HEK293 (cell line): ENCODE results near the gene DNMT3B.

Source experiments
- CTCF ChIA-PET: fragments of 350-600 bp; formaldehyde crosslinking; extraction: SDS; loops from one replicate; lab custom pipeline; 2021; ENCODE audit warnings: antibody characterized with exemption; lab: Yijun Ruan, JAX
- POLR2A ChIA-PET: fragments of 300-600 bp; formaldehyde crosslinking; extraction: SDS; loops from one replicate; lab custom pipeline; 2020; ENCODE audit warnings: antibody characterized with exemption, inconsistent platforms; lab: Yijun Ruan, JAX
- H3K27ac ChIP-seq: fragments of 200-500 bp; sonication (Bioruptor generic); 2 replicates; pipeline ENCODE4 v1.5.1; 2014; ENCODE audit warnings: low read depth, low read length, control low read depth, inconsistent platforms; ENCODE audit errors: extremely low read depth
- H3K36me3 ChIP-seq, 2 experiments: fragments of 200-500 bp in 1 of 2; sonication (Bioruptor generic) in 1 of 2; 1 replicate in 1 of 2; 2 replicates in 1 of 2; pipeline ENCODE4 v1.5.1; 2014 to 2017; ENCODE audit warnings: inconsistent platforms in 2 of 2, low read length in 2 of 2; ENCODE audit not compliant: control insufficient read depth in 2 of 2, insufficient read depth in 1 of 2
- H3K4me1 ChIP-seq: fragments of 200-500 bp; sonication (Bioruptor generic); 2 replicates; pipeline ENCODE4 v1.5.1; 2014; ENCODE audit warnings: mild to moderate bottlenecking, low read length, inconsistent platforms; ENCODE audit not compliant: control insufficient read depth, insufficient read depth
- H3K4me3 ChIP-seq: 2 replicates; pipeline ENCODE4 v1.5.1; 2011; ENCODE audit warnings: low read depth, mild to moderate bottlenecking, control low read depth, low read length, moderate library complexity
- H3K9me3 ChIP-seq: fragments of 200-500 bp; sonication (Bioruptor generic); 2 replicates; pipeline ENCODE4 v1.5.1; 2014; ENCODE audit warnings: low read depth, low read length, inconsistent platforms; ENCODE audit not compliant: control insufficient read depth, insufficient read depth
- CTCF ChIP-seq: fragments of 450-650 bp; formaldehyde crosslinking; IDR thresholded peaks from 2 replicates; pipeline ENCODE4 v1.5.1; 2016; ENCODE audit warnings: missing biosample characterization, missing genetic modification characterization
- GLI2 ChIP-seq: fragments of 450-650 bp; formaldehyde crosslinking; IDR thresholded peaks from 2 replicates; pipeline ENCODE4; 2017; ENCODE audit warnings: missing biosample characterization, missing genetic modification characterization, low read depth, borderline replicate concordance
- GLIS1 ChIP-seq: fragments of 450-650 bp; formaldehyde crosslinking; IDR thresholded peaks from 2 replicates; pipeline ENCODE4 v1.5.1; 2016; ENCODE audit warnings: missing biosample characterization, missing genetic modification characterization
- HOXC10 ChIP-seq: sonication (generic); formaldehyde crosslinking; IDR thresholded peaks from 2 replicates; pipeline ENCODE4 v1.8.1; 2023; ENCODE audit warnings: mild to moderate bottlenecking, missing genetic modification reagents
- KLF7 ChIP-seq: fragments of 450-650 bp; formaldehyde crosslinking; IDR thresholded peaks from 2 replicates; pipeline ENCODE4 v1.5.1; 2016; ENCODE audit warnings: missing biosample characterization, missing genetic modification characterization, borderline replicate concordance
- SETDB1 ChIP-seq: IDR thresholded peaks from one replicate; pipeline ENCODE4 v1.6.1; 2017; ENCODE audit warnings: mild to moderate bottlenecking, low read length, moderate library complexity, mixed read lengths; ENCODE audit not compliant: insufficient read length
- ZFP41 ChIP-seq: fragments of 450-650 bp; formaldehyde crosslinking; IDR thresholded peaks from 2 replicates; pipeline ENCODE4 v1.5.1; 2016; ENCODE audit warnings: missing biosample characterization, missing genetic modification characterization, borderline replicate concordance
- ZIC2 ChIP-seq: fragments of 450-650 bp; formaldehyde crosslinking; IDR thresholded peaks from 2 replicates; pipeline ENCODE4 v1.5.1; 2016; ENCODE audit warnings: missing biosample characterization, missing genetic modification characterization
- ZNF146 ChIP-seq: fragments of 450-650 bp; formaldehyde crosslinking; IDR thresholded peaks from 2 replicates; pipeline ENCODE4 v1.5.1; 2016; ENCODE audit warnings: missing biosample characterization, missing genetic modification characterization
- ZNF24 ChIP-seq: fragments of 450-650 bp; formaldehyde crosslinking; IDR thresholded peaks from 2 replicates; pipeline ENCODE4 v1.5.1; 2016; ENCODE audit warnings: missing biosample characterization, missing genetic modification characterization
- ZNF26 ChIP-seq: fragments of 450-650 bp; formaldehyde crosslinking; IDR thresholded peaks from 2 replicates; pipeline ENCODE4 v1.5.1; 2016; ENCODE audit warnings: missing biosample characterization, missing genetic modification characterization
- ZNF292 ChIP-seq: fragments of 450-650 bp; formaldehyde crosslinking; IDR thresholded peaks from 2 replicates; pipeline ENCODE4 v1.5.1; 2016; ENCODE audit warnings: low read depth, missing biosample characterization, missing genetic modification characterization, borderline replicate concordance
- ZNF302 ChIP-seq: fragments of 450-650 bp; formaldehyde crosslinking; IDR thresholded peaks from 2 replicates; pipeline ENCODE4 v1.5.1; 2016; ENCODE audit warnings: missing biosample characterization, missing genetic modification characterization, low read depth
- ZNF398 ChIP-seq: fragments of 450-650 bp; formaldehyde crosslinking; IDR thresholded peaks from 2 replicates; pipeline ENCODE4 v1.5.1; 2017; ENCODE audit warnings: missing biosample characterization, missing genetic modification characterization
- ZNF426 ChIP-seq: fragments of 450-650 bp; formaldehyde crosslinking; IDR thresholded peaks from 2 replicates; pipeline ENCODE4 v1.5.1; 2017; ENCODE audit warnings: missing biosample characterization, missing genetic modification characterization, mild to moderate bottlenecking, inconsistent platforms, moderate library complexity
- ZNF561 ChIP-seq: fragments of 450-650 bp; IDR thresholded peaks from 2 replicates; pipeline ENCODE4 v1.5.1; 2018; ENCODE audit warnings: missing biosample characterization, missing genetic modification characterization, borderline replicate concordance
- ZNF677 ChIP-seq: fragments of 450-650 bp; IDR thresholded peaks from 2 replicates; pipeline ENCODE4 v1.5.0; 2018; ENCODE audit warnings: missing biosample characterization, mild to moderate bottlenecking, missing genetic modification characterization, moderate library complexity
- ZSCAN4 ChIP-seq: fragments of 450-650 bp; formaldehyde crosslinking; IDR thresholded peaks from 2 replicates; pipeline ENCODE4 v1.5.1; 2017; ENCODE audit warnings: missing biosample characterization, missing genetic modification characterization

DNMT3B gene

GRCh38 chr20:32805721-32806120 is 43.5 kb downstream of the DNMT3B start:
- Histone ChIP-seq H3K36me3 (peaks cover 0 to 91% of the 10 kb centered on the region in 2 experiments; a peak in 2 of 3 replicates), H3K27ac (no peak overlapping the region), H3K4me1 (no peaks in the 10 kb centered on the region), H3K9me3 (no peaks in the 10 kb centered on the region), H3K4me3 (no peak overlapping the region)
- CTCF ChIA-PET = interaction anchor here (1.7 kb wide), 1 partner anchor 27 kb away, joined by 5 read pairs; no protein-coding TSS in a partner anchor
- POLR2A ChIA-PET = no interaction called here
- TF ChIP-seq GLIS1 (no peak), CTCF (tag by site-specific recombination) (no peak), ZNF426 (tag by site-specific recombination) (no peak), HOXC10 (CRISPR knock-in tag) (no peak), ZFP41 (tag by site-specific recombination) (no peak), ZNF561 (tag by site-specific recombination) (no peak), ZNF302 (no peak), ZNF24 (tag by site-specific recombination) (no peak), ZNF398 (tag by site-specific recombination) (no peak)

- TF ChIP-seq KLF7 (tag by site-specific recombination) = no peak
- TF ChIP-seq GLI2 (tag by site-specific recombination) = no peak
- Histone ChIP-seq H3K36me3 (peaks cover 0 to 85% of the 10 kb centered on the region in 2 experiments; a peak in 2 of 3 replicates), H3K9me3 (no peaks in the 10 kb centered on the region), H3K4me1 (no peaks in the 10 kb centered on the region), H3K4me3 (no peak overlapping the region), H3K27ac (no peak overlapping the region)
- CTCF ChIA-PET = no interaction called here
- POLR2A ChIA-PET = no interaction called here
Measured at GRCh38 chr20:32806356-32806755, 44.2 kb downstream of the DNMT3B start.

- ChIA-PET CTCF (interaction anchor here (0.6 to 1.7 kb wide), 3 partner anchors 20 to 53 kb away, joined by 3 to 8 read pairs (median 3); no protein-coding TSS in a partner anchor), POLR2A (no interaction called here)
- Histone ChIP-seq H3K4me3 (no peak overlapping the region), H3K36me3 (peaks cover 0 to 71% of the 10 kb centered on the region in 2 experiments; a peak in 2 of 3 replicates), H3K27ac (no peak overlapping the region), H3K4me1 (no peaks in the 10 kb centered on the region), H3K9me3 (no peaks in the 10 kb centered on the region)
- TF ChIP-seq ZNF561 (tag by site-specific recombination) (no peak), GLIS1 (peak; percentile 93), ZNF146 (tag by site-specific recombination) (no peak), ZNF26 (tag by site-specific recombination) (no peak), ZNF677 (tag by site-specific recombination) (no peak), ZSCAN4 (no peak), ZNF292 (tag by site-specific recombination) (no peak), ZIC2 (tag by site-specific recombination) (peak; percentile 38), SETDB1 (no peak)
Measured at GRCh38 chr20:32807706-32808105, 45.5 kb downstream of the DNMT3B start.
